Nephron progenitor cell (in vitro differentiated cells): ENCODE data around the gene POP5.
A peak's percentile ranks its signal among the peaks of the same experiment; 100 is the strongest.

ENCODE experiments used
- DNase-seq: peaks from one replicate; pipeline ENCODE4 v3.0.0; 2021
- H3K27ac Mint-ChIP-seq: 2 replicates; pipeline ENCODE4 v1.8.0; 2021; ENCODE audit warnings: mild to moderate bottlenecking, moderate library complexity, mixed read lengths
- H3K27me3 Mint-ChIP-seq: 2 replicates; pipeline ENCODE4 v1.8.0; 2021; ENCODE audit warnings: mild to moderate bottlenecking, low read depth, mixed read lengths; ENCODE audit not compliant: poor library complexity
- H3K36me3 Mint-ChIP-seq: 2 replicates; pipeline ENCODE4 v1.8.0; 2021; ENCODE audit warnings: low read depth, mixed read lengths
- H3K4me1 Mint-ChIP-seq: 2 replicates; pipeline ENCODE4 v1.8.0; 2021; ENCODE audit warnings: mixed read lengths
- H3K4me3 Mint-ChIP-seq: 2 replicates; pipeline ENCODE4 v1.8.0; 2021; ENCODE audit warnings: mild to moderate bottlenecking, moderate library complexity, mixed read lengths
- H3K9me3 Mint-ChIP-seq: 2 replicates; pipeline ENCODE4 v1.8.0; 2021; ENCODE audit warnings: mild to moderate bottlenecking, moderate library complexity, mixed read lengths
- TF ChIP-seq, protein P1 (sequence below): fragments of 200-600 bp; sonication (generic); IDR thresholded peaks from 2 replicates; pipeline ENCODE4 v1.5.0; 2021; ENCODE audit warnings: antibody characterized with exemption

Gene POP5

GRCh38 chr12:120599672-120600552 lies 18.7 kb upstream of the POP5 start:
- H3K9me3 Mint-ChIP-seq, result no peaks in the 10 kb centered on the region

DNA sequence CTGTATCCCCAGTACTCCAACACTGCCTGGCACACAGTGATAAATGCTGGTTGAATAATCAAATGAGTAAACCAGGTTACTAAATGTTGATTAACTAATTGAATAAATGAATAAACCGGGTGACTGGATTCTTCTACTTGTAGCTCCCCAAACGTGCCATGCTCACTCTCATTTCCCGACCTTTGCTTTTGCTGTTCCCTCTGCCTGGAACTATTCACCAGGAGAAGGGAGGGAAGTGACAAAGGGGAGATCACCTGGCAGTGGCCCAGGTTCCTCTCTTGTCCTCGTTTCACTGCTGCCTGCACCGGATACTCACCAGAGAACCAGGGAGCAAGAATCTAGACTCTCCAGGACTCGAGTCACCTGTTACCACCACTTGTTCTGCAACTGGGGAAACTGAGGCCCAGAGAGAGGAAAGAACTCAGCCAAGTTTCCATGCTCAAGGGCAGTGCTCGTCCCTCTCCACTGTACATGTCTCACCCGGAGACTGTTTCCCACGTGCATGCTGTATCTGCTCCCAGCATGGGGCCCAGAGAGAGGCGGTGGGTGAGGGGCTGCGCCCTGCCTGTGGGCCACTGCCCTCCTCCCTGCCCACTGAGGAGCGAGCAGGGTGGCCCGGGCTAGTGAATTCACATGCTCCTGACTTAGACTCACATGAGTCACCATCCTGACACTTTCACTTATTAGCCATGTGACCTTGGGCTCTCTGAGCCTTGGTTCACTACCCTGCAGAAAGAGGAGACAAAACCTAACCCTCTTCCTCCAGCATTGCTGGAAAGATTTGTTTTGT lies 17.7 kb upstream of the POP5 start:
- peaks cover 40% of the 10 kb centered on the region for H3K27me3 Mint-ChIP-seq
- peaks cover 25% of the 10 kb centered on the region for H3K4me1 Mint-ChIP-seq
- H3K36me3 Mint-ChIP-seq, result no peaks in the 10 kb centered on the region
- TF ChIP-seq, protein P1, sequence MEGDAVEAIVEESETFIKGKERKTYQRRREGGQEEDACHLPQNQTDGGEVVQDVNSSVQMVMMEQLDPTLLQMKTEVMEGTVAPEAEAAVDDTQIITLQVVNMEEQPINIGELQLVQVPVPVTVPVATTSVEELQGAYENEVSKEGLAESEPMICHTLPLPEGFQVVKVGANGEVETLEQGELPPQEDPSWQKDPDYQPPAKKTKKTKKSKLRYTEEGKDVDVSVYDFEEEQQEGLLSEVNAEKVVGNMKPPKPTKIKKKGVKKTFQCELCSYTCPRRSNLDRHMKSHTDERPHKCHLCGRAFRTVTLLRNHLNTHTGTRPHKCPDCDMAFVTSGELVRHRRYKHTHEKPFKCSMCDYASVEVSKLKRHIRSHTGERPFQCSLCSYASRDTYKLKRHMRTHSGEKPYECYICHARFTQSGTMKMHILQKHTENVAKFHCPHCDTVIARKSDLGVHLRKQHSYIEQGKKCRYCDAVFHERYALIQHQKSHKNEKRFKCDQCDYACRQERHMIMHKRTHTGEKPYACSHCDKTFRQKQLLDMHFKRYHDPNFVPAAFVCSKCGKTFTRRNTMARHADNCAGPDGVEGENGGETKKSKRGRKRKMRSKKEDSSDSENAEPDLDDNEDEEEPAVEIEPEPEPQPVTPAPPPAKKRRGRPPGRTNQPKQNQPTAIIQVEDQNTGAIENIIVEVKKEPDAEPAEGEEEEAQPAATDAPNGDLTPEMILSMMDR, result no peak
- no peak for DNase-seq
- no peak overlapping the region for H3K27ac Mint-ChIP-seq
- no peak overlapping the region for H3K4me3 Mint-ChIP-seq
- no peaks in the 10 kb centered on the region for H3K9me3 Mint-ChIP-seq

More at GRCh38 chr12:120599672-120600552, 18.7 kb upstream of the POP5 start:
- DNase-seq, result peak; percentile 36
- Mint-ChIP-seq H3K27ac (no peak overlapping the region), H3K27me3 (peaks cover 33% of the 10 kb centered on the region), H3K4me1 (peaks cover 25% of the 10 kb centered on the region), H3K4me3 (no peak overlapping the region), H3K36me3 (no peaks in the 10 kb centered on the region)
- TF ChIP-seq, protein P1, result no peak

GRCh38 chr12:120597861-120598260 lies 16.7 kb upstream of the POP5 start:
- Mint-ChIP-seq H3K4me1 (peaks cover 25% of the 10 kb centered on the region), H3K9me3 (no peaks in the 10 kb centered on the region), H3K27ac (no peak overlapping the region), H3K27me3 (peaks cover 37% of the 10 kb centered on the region), H3K4me3 (no peak overlapping the region), H3K36me3 (no peaks in the 10 kb centered on the region)
- TF ChIP-seq, protein P1, result no peak
- DNase-seq, result no peak

DNA sequence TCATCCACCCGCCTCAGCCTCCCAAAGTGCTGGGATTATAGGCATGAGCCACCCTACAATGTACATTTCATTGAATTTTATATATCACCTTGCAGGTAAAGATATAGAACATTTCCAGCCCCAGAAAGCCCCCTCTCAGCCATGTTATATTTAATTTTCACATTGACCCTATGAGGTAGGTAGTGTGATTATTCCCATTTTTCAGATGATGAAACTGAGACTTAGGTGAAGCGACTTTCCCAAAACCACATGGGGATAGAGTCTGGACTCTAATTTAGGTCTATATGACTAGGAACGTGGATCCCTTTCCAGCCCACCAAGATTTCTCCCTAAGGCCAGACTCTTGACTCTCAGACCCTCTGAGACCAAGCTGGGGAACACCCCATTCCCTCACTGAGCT lies 15.7 kb upstream of the POP5 start:
- Mint-ChIP-seq H3K9me3 (no peaks in the 10 kb centered on the region), H3K4me1 (peaks cover 25% of the 10 kb centered on the region), H3K36me3 (no peaks in the 10 kb centered on the region), H3K27me3 (peaks cover 39% of the 10 kb centered on the region), H3K27ac (no peak overlapping the region), H3K4me3 (no peak overlapping the region)
- DNase-seq, result no peak
- TF ChIP-seq, protein P1, result no peak

DNA sequence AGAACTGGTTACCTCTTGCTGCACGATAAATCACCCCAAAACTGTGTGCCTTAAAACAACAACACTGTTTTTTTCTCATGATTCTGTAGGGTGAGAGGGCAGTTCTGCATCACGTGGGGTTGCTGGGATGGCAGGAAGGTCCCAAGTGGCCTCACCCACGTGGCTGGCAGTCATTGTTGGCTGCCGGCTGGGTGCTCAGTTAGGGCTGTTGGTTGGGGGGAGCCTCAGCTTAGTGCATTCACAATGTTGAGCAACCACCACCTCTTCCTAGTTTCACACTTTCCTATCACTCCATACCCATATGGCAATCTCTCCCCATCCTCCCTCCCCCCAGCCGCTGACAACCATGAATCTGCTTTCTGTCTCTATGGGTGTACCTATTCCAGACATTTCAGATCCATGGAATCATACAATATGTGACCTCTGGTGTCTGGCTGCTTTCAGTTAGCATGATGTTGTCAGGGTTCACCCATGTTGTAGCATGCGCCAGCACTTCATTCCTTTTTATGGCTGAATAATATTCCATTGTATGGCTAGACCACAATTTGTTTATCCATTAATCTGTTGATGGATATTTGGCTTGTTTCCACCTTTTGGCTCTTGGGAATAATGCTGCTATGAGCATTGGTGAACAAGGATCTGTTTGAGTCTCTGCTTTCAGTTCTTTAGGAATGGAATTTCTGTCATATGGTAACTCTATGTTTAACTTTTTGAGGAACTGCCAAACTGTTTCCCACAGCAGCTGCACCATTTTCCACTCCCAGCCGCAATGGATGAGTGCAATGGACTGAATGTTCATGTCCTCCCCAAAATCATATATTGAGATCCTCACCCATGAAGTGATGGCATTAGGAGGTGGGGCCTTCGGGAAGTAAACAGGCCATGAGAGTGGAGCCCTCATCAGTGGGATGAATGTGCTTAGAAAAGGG lies 11.2 kb upstream of the POP5 start:
- TF ChIP-seq, protein P1, result no peak
- no peak for DNase-seq
- Mint-ChIP-seq H3K27ac (no peak overlapping the region), H3K4me1 (no peaks in the 10 kb centered on the region), H3K36me3 (no peaks in the 10 kb centered on the region), H3K27me3 (peaks cover 21% of the 10 kb centered on the region), H3K9me3 (no peaks in the 10 kb centered on the region), H3K4me3 (no peak overlapping the region)
